Measurements from ENCODE around the gene GPX3. TPM values are rescaled to one million over a fixed set of nuclear protein-coding genes. Genes with fewer than 3 reads are reported as not detected.

Gene GPX3
- total and polyA plus RNA-seq, 2 donors (not counting 1 experiment from before 2014, with no cell fraction given), result 182 to 267 TPM

GRCh38 chr5:151029179-151030055, 9.0 kb downstream of the GPX3 start:
- TF ChIP-seq EZH2 (IDR thresholded peaks at IDR 0.05; ENCODE audit: low read length, missing control alignments), result no peak
- TF ChIP-seq, protein P1, sequence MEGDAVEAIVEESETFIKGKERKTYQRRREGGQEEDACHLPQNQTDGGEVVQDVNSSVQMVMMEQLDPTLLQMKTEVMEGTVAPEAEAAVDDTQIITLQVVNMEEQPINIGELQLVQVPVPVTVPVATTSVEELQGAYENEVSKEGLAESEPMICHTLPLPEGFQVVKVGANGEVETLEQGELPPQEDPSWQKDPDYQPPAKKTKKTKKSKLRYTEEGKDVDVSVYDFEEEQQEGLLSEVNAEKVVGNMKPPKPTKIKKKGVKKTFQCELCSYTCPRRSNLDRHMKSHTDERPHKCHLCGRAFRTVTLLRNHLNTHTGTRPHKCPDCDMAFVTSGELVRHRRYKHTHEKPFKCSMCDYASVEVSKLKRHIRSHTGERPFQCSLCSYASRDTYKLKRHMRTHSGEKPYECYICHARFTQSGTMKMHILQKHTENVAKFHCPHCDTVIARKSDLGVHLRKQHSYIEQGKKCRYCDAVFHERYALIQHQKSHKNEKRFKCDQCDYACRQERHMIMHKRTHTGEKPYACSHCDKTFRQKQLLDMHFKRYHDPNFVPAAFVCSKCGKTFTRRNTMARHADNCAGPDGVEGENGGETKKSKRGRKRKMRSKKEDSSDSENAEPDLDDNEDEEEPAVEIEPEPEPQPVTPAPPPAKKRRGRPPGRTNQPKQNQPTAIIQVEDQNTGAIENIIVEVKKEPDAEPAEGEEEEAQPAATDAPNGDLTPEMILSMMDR (conservative IDR thresholded peaks at IDR 0.05 in 1 of 2, IDR thresholded peaks at IDR 0.05 in 1 of 2; ENCODE audit: low read depth in 1 of 2, low read length in 2 of 2), result no peak
- no peak for DNase-seq (ENCODE audit: low read depth in 2 of 2)
- H3K36me3 ChIP-seq (ENCODE audit: control insufficient read depth, insufficient read depth, low read length), result peaks cover 22% of the 10 kb centered on the region
- H3K27me3 ChIP-seq (ENCODE audit: control insufficient read depth, insufficient read depth, low read length), result no peaks in the 10 kb centered on the region
- peaks cover 12% of the 10 kb centered on the region for H3K4me1 ChIP-seq (ENCODE audit: control insufficient read depth, extremely low read depth, insufficient read depth, low read length)
- peak overlapping the region; percentile 26 for H3K27ac ChIP-seq (ENCODE audit: insufficient read depth, low read length)
- H3K79me2 ChIP-seq (ENCODE audit: control insufficient read depth, insufficient read depth, low read length), result no peaks in the 10 kb centered on the region
- H3K9me3 ChIP-seq (ENCODE audit: control insufficient read depth, insufficient read depth, low read depth, low read length), result no peaks in the 10 kb centered on the region
- H3K4me3 ChIP-seq (replicated peaks in 1 of 4; ENCODE audit: control extremely low read depth in 1 of 4, insufficient read depth in 1 of 4, low read depth in 3 of 4, low read length in 4 of 4), result no peak overlapping the region
- no peak overlapping the region for H3K9ac ChIP-seq (ENCODE audit: insufficient read depth, low read length)
- H2AFZ ChIP-seq (ENCODE audit: low read length), result no peak overlapping the region
- H3K4me2 ChIP-seq (ENCODE audit: extremely low read depth, insufficient read depth, low read length), result no peak overlapping the region
- H4K20me1 ChIP-seq (ENCODE audit: control insufficient read depth, extremely low read depth, insufficient read depth, low read length), result no peaks in the 10 kb centered on the region

GRCh38 chr5:151030056-151030336, 9.6 kb downstream of the GPX3 start:
- Histone ChIP-seq H3K4me1 (ENCODE audit: control insufficient read depth, extremely low read depth, insufficient read depth, low read length) (peaks cover 8% of the 10 kb centered on the region), H3K27ac (ENCODE audit: insufficient read depth, low read length) (peak overlapping the region; percentile 26), H3K27me3 (ENCODE audit: control insufficient read depth, insufficient read depth, low read length) (no peaks in the 10 kb centered on the region), H3K9me3 (ENCODE audit: control insufficient read depth, insufficient read depth, low read depth, low read length) (no peaks in the 10 kb centered on the region), H4K20me1 (ENCODE audit: control insufficient read depth, extremely low read depth, insufficient read depth, low read length) (no peaks in the 10 kb centered on the region), H3K36me3 (ENCODE audit: control insufficient read depth, insufficient read depth, low read length) (peaks cover 23% of the 10 kb centered on the region), H3K79me2 (ENCODE audit: control insufficient read depth, insufficient read depth, low read length) (no peaks in the 10 kb centered on the region), H2AFZ (ENCODE audit: low read length) (no peak overlapping the region), H3K4me3 (replicated peaks in 1 of 4; ENCODE audit: control extremely low read depth in 1 of 4, insufficient read depth in 1 of 4, low read depth in 3 of 4, low read length in 4 of 4) (no peak overlapping the region), H3K4me2 (ENCODE audit: extremely low read depth, insufficient read depth, low read length) (no peak overlapping the region), H3K9ac (ENCODE audit: insufficient read depth, low read length) (no peak overlapping the region)
- no peak for DNase-seq (ENCODE audit: low read depth in 2 of 2)
- TF ChIP-seq, protein P1 (conservative IDR thresholded peaks at IDR 0.05 in 1 of 2, IDR thresholded peaks at IDR 0.05 in 1 of 2; ENCODE audit: low read depth in 1 of 2, low read length in 2 of 2), result no peak
- TF ChIP-seq EZH2 (IDR thresholded peaks at IDR 0.05; ENCODE audit: low read length, missing control alignments), result no peak

- H3K27me3 ChIP-seq (ENCODE audit: control insufficient read depth, insufficient read depth, low read length), result no peaks in the 10 kb centered on the region
- no peak overlapping the region for H3K27ac ChIP-seq (ENCODE audit: insufficient read depth, low read length)
- no peaks in the 10 kb centered on the region for H3K79me2 ChIP-seq (ENCODE audit: control insufficient read depth, insufficient read depth, low read length)
- peak in 1 of 2 donors; percentile 72 for DNase-seq (ENCODE audit: low read depth in 2 of 2)
- peaks cover 23% of the 10 kb centered on the region for H3K36me3 ChIP-seq (ENCODE audit: control insufficient read depth, insufficient read depth, low read length)
- H2AFZ ChIP-seq (ENCODE audit: low read length), result no peak overlapping the region
- no peaks in the 10 kb centered on the region for H4K20me1 ChIP-seq (ENCODE audit: control insufficient read depth, extremely low read depth, insufficient read depth, low read length)
- no peak overlapping the region for H3K4me3 ChIP-seq (replicated peaks in 1 of 4; ENCODE audit: control extremely low read depth in 1 of 4, insufficient read depth in 1 of 4, low read depth in 3 of 4, low read length in 4 of 4)
- peaks cover 8% of the 10 kb centered on the region for H3K4me1 ChIP-seq (ENCODE audit: control insufficient read depth, extremely low read depth, insufficient read depth, low read length)
- no peaks in the 10 kb centered on the region for H3K9me3 ChIP-seq (ENCODE audit: control insufficient read depth, insufficient read depth, low read depth, low read length)
- H3K9ac ChIP-seq (ENCODE audit: insufficient read depth, low read length), result no peak overlapping the region
- no peak for TF ChIP-seq EZH2 (IDR thresholded peaks at IDR 0.05; ENCODE audit: low read length, missing control alignments)
- TF ChIP-seq, protein P1 (conservative IDR thresholded peaks at IDR 0.05 in 1 of 2, IDR thresholded peaks at IDR 0.05 in 1 of 2; ENCODE audit: low read depth in 1 of 2, low read length in 2 of 2), result no peak
- no peak overlapping the region for H3K4me2 ChIP-seq (ENCODE audit: extremely low read depth, insufficient read depth, low read length)
These were observed 10.0 kb downstream of the GPX3 start for GRCh38 chr5:151030379-151030778.

Data from fibroblast of lung (primary cell).